Naive thymus-derived CD4-positive, alpha-beta T cell (primary cell): ENCODE measurements around the gene FBL. TPM values are rescaled to one million over a fixed set of nuclear protein-coding genes. Genes with fewer than 3 reads are reported as not detected.
A peak's percentile ranks its signal among the peaks of the same experiment; 100 is the strongest.

Experiments
- ATAC-seq: fragments of 150-1000 bp; cut with Tn5 transposase; 2 replicates; pipeline ENCODE4 v1.10.0; 2021; ENCODE audit warnings: mild to moderate bottlenecking, moderate library complexity
- CTCF ChIA-PET: fragments of 350-600 bp; sonication (Branson Sonifier 250); formaldehyde crosslinking; loops from one replicate; lab custom pipeline; 2021; ENCODE audit warnings: antibody characterized with exemption; lab: Charles Lee
- POLR2A ChIA-PET: fragments of 350-600 bp; sonication (Branson Sonifier 250); formaldehyde crosslinking; loops from one replicate; lab custom pipeline; 2021; ENCODE audit warnings: antibody characterized with exemption, inconsistent platforms; lab: Charles Lee
- DNase-seq, 9 donors: peaks; one replicate each; pipeline versions ENCODE4 v3.0.0 to v3.0.0-alpha.2; 2020 to 2022; ENCODE audit warnings: mixed read lengths in 1 of 9
- H3K27ac ChIP-seq: one replicate; pipeline ENCODE4 v1.7.0; 2013; ENCODE audit warnings: mild to moderate bottlenecking, low read depth, low read length, moderate library complexity
- H3K27me3 ChIP-seq, 2 donors: one replicate each; pipeline ENCODE4 v1.7.0; 2013; ENCODE audit warnings: low read length in 2 of 2, mild to moderate bottlenecking in 2 of 2, moderate library complexity in 2 of 2; ENCODE audit not compliant: control insufficient read depth in 2 of 2, insufficient read depth in 2 of 2
- H3K36me3 ChIP-seq, 3 experiments: 1 replicate in 2 of 3; 2 replicates in 1 of 3; pipeline ENCODE4 v1.7.0; 2013; ENCODE audit warnings: low read length in 3 of 3, mild to moderate bottlenecking in 3 of 3, moderate library complexity in 1 of 3; ENCODE audit not compliant: insufficient read depth in 3 of 3, control insufficient read depth in 2 of 3
- H3K4me1 ChIP-seq, 2 donors: one replicate each; pipeline ENCODE4 v1.7.0; 2013; ENCODE audit warnings: low read length in 2 of 2, mild to moderate bottlenecking in 2 of 2, moderate library complexity in 1 of 2; ENCODE audit not compliant: control insufficient read depth in 2 of 2, insufficient read depth in 2 of 2
- H3K4me3 ChIP-seq: 2 replicates; pipeline ENCODE4 v1.7.0; 2013; ENCODE audit warnings: mild to moderate bottlenecking, low read length
- H3K9me3 ChIP-seq, 3 experiments: 1 replicate in 2 of 3; 2 replicates in 1 of 3; pipeline ENCODE4 v1.7.0; 2013; ENCODE audit warnings: low read length in 3 of 3; ENCODE audit not compliant: control insufficient read depth in 2 of 3
- H3K27ac Mint-ChIP-seq, 9 donors: one replicate each; pipeline ENCODE4 v1.8.0; 2020 to 2022; ENCODE audit warnings: mixed read lengths in 9 of 9, mild to moderate bottlenecking in 8 of 9, moderate library complexity in 5 of 9, inconsistent platforms in 2 of 9
- H3K27me3 Mint-ChIP-seq, 5 donors: one replicate each; pipeline ENCODE4 v1.8.0; 2021 to 2022; ENCODE audit warnings: mixed read lengths in 5 of 5, mild to moderate bottlenecking in 1 of 5
- H3K36me3 Mint-ChIP-seq, 5 donors: one replicate each; pipeline ENCODE4 v1.8.0; 2020 to 2022; ENCODE audit warnings: mixed read lengths in 5 of 5, mild to moderate bottlenecking in 3 of 5, inconsistent platforms in 1 of 5
- H3K4me1 Mint-ChIP-seq, 7 donors: one replicate each; pipeline ENCODE4 v1.8.0; 2020 to 2022; ENCODE audit warnings: mixed read lengths in 7 of 7, mild to moderate bottlenecking in 3 of 7, inconsistent platforms in 1 of 7
- H3K4me3 Mint-ChIP-seq, 10 donors: one replicate each; pipeline ENCODE4 v1.8.0; 2020 to 2022; ENCODE audit warnings: mild to moderate bottlenecking in 10 of 10, mixed read lengths in 10 of 10, moderate library complexity in 6 of 10, inconsistent platforms in 2 of 10
- H3K9me3 Mint-ChIP-seq, 11 donors: one replicate each; pipeline ENCODE4 v1.8.0; 2020 to 2022; ENCODE audit warnings: mixed read lengths in 11 of 11, mild to moderate bottlenecking in 4 of 11, inconsistent platforms in 1 of 11, moderate library complexity in 1 of 11
- intact Hi-C, 2 donors: fragments of 100-400 bp; cut with micrococcal nuclease; formaldehyde crosslinking; loops; one replicate each; pipeline ENCODE4 v1.15.1; 2023
- polyA plus RNA-seq, 2 donors: library from polyadenylated mRNA; unstranded; fragments of 300-500 nt; fragmentation: Illumina TruSeq; gene quantifications; one replicate each; pipeline ENCODE4 v1.2.3, GENCODE V29; 2021
- total RNA-seq, 6 experiments: library from RNA in 5 of 6; stranded (reverse) in 5 of 6; gene quantifications; 1 replicate in 5 of 6; 2 replicates in 1 of 6; pipeline ENCODE4 v1.2.3 and lab custom pipeline; 2021 to 2026

FBL gene
- total and polyA plus RNA-seq, 7 experiments from 2014 or later = 222 to 387 (median 359) TPM

DNA sequence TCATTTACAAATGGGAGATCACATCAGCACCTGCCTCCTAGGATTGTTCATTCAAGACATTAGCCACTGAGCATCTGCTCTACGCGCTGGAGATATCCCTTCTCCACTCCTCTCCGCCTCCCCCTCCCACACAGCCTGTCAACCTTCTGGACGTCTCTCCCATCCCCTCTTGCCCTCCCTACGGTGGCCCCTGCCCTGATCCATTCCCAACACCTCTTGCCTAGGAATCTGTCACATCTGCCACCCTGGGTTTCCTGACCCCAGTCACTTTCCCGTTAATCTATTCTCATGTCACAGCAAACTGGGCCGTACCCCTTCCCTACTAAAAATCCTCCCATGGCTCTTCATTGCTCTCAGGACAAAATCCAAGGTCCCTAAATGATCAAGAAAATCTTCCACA, 22.5 kb downstream of the FBL start:
- intact Hi-C loops = loop anchor here (1.0 to 2.0 kb wide), 8 partner anchors 10 to 367 kb away; partner anchors contain the start of genes FBL (in 2 of the 2), MAP3K10 (in 2 of the 2), ZNF546 (in 2 of the 2) and DYRK1B (in 1 of the 2)

DNA sequence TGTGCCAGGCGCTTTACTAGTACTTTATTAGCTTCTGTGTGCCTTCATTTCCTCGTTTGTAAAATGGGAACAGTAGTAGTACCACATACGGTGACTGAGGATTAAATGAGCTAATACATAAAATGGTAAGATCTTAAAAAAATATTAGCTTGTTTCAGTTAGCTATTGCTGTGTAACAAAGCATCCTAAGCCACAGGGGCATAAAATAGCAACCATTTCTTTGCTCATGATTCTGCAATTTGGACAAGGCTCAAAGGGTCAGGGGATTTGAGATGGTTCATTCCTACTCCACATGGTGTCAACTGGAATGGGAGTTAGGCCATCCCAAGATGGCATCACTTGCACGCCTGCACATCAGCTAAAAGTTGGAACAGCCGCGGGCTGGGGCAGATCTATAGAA, 25.5 kb downstream of the FBL start:
- POLR2A ChIA-PET = interaction anchor here (0.7 to 1.5 kb wide), 4 partner anchors 13 to 77 kb away, joined by 3 to 4 read pairs (median 4); partner anchors contain the start of gene DYRK1B

More for the DNA sequence above, 22.5 kb downstream of the FBL start:
- Histone ChIP-seq H3K4me3 (peak overlapping the region; percentile 85), H3K4me1 (peaks cover 14 to 16% of the 10 kb centered on the region in 2 donors), H3K27me3 (no peaks in the 10 kb centered on the region), H3K9me3 (no peaks in the 10 kb centered on the region), H3K36me3 (peaks cover 0 to 25% (median 0%) of the 10 kb centered on the region in 3 experiments), H3K27ac (peak overlapping the region; percentile 72)
- no peaks in the 10 kb centered on the region for H3K27me3 Mint-ChIP-seq
- peaks cover 0 to 20% (median 13%) of the 10 kb centered on the region in 5 donors for H3K36me3 Mint-ChIP-seq
- H3K4me3 Mint-ChIP-seq = no peak overlapping the region
- ATAC-seq (no peak), DNase-seq (no peak)
- no peaks in the 10 kb centered on the region for H3K9me3 Mint-ChIP-seq
- H3K27ac Mint-ChIP-seq = no peak overlapping the region
- CTCF ChIA-PET = interaction anchor here (0.6 kb wide), 1 partner anchor 118 kb away, joined by 3 read pairs; no protein-coding TSS in a partner anchor
- H3K4me1 Mint-ChIP-seq = peaks cover 0 to 24% (median 17%) of the 10 kb centered on the region in 7 donors
- POLR2A ChIA-PET = interaction anchor here (1.0 to 2.7 kb wide), 2 partner anchors 10 to 23 kb away, joined by 4 to 23 read pairs; partner anchors contain the start of genes DYRK1B and FBL

DNA sequence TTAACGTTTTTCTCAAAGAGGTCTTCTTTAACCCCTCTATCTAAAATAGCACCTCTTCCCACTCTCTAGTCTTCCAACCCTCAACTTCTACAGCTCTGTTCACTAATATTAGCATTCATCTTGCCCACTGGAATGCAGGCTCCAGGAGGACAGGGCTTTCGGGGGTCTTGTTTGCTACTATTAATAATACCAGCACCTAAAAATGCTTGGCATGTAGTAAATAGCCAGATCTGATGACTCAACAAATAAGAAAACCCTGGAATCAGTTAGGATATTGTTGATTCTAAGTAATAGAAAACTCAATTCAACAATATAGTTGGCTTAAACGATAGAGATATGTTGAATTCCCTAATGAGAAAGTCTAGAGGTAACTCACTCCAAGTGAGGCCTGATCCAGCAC, 26.4 kb downstream of the FBL start:
- Histone ChIP-seq H3K36me3 (peaks cover 0 to 15% (median 4%) of the 10 kb centered on the region in 3 experiments), H3K27ac (no peak overlapping the region), H3K4me3 (no peak overlapping the region), H3K4me1 (peaks cover 7 to 11% of the 10 kb centered on the region in 2 donors), H3K9me3 (no peaks in the 10 kb centered on the region), H3K27me3 (no peaks in the 10 kb centered on the region)
- Mint-ChIP-seq H3K4me1 (peaks cover 0 to 38% (median 14%) of the 10 kb centered on the region in 7 donors), H3K4me3 (peak overlapping the region in 1 of 10 donors; percentile 11), H3K27me3 (no peaks in the 10 kb centered on the region), H3K9me3 (no peaks in the 10 kb centered on the region), H3K27ac (no peak overlapping the region), H3K36me3 (peaks cover 0 to 29% (median 12%) of the 10 kb centered on the region in 5 donors)
- intact Hi-C loops = no loop called here
- ChIA-PET POLR2A (interaction anchor here (1.5 kb wide), 1 partner anchor 14 kb away, joined by 4 read pairs; the partner anchor contains the start of gene DYRK1B), CTCF (interaction anchor here (1.7 kb wide), 1 partner anchor 24 kb away, joined by 8 read pairs; no protein-coding TSS in a partner anchor)
- no peak for ATAC-seq
- no peak for DNase-seq

More for the DNA sequence above, 25.5 kb downstream of the FBL start:
- peaks cover 0 to 28% (median 12%) of the 10 kb centered on the region in 5 donors for H3K36me3 Mint-ChIP-seq
- H3K27ac ChIP-seq = no peak overlapping the region
- no peak for ATAC-seq
- no peaks in the 10 kb centered on the region for H3K27me3 ChIP-seq
- CTCF ChIA-PET = interaction anchor here (0.6 to 1.7 kb wide), 3 partner anchors 23 to 52 kb away, joined by 3 to 8 read pairs (median 3); no protein-coding TSS in a partner anchor
- no peak for DNase-seq
- intact Hi-C loops = no loop called here
- no peaks in the 10 kb centered on the region for H3K27me3 Mint-ChIP-seq
- peaks cover 0 to 37% (median 19%) of the 10 kb centered on the region in 7 donors for H3K4me1 Mint-ChIP-seq
- no peak overlapping the region for H3K4me3 ChIP-seq
- H3K9me3 Mint-ChIP-seq = no peaks in the 10 kb centered on the region
- peaks cover 0 to 18% (median 4%) of the 10 kb centered on the region in 3 experiments for H3K36me3 ChIP-seq
- H3K4me1 ChIP-seq = peaks cover 10 to 14% of the 10 kb centered on the region in 2 donors
- H3K9me3 ChIP-seq = no peaks in the 10 kb centered on the region
- H3K4me3 Mint-ChIP-seq = no peak overlapping the region
- no peak overlapping the region for H3K27ac Mint-ChIP-seq

DNA sequence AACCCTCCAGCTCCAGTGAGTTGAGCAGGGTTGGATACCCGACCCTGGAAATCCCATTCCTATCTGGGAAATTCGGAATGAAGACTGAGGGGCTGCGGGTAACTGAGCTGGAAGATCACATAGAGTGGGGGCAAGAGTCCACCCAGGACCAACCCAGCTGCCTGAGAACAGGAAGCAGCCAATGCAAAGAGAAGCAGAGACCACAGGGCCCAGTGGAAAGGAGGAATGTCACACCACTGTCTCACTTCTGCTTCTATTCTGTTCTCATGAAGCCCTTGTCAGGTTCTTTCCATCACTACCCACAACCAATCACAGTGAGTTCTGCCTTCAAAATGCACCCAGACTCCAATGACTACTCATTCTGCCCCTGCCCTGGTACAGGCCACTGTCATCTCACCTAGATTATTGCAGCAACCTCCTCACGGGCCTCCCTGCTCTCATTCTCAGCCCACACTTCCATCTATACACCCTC, 27.5 kb downstream of the FBL start:
- Histone ChIP-seq H3K4me1 (peaks cover 2 to 6% of the 10 kb centered on the region in 2 donors), H3K4me3 (no peak overlapping the region), H3K36me3 (peaks cover 0 to 15% (median 4%) of the 10 kb centered on the region in 3 experiments), H3K9me3 (no peaks in the 10 kb centered on the region), H3K27ac (no peak overlapping the region), H3K27me3 (no peaks in the 10 kb centered on the region)
- ChIA-PET CTCF (no interaction called here), POLR2A (no interaction called here)
- ATAC-seq (no peak), DNase-seq (no peak)
- H3K27me3 Mint-ChIP-seq = no peaks in the 10 kb centered on the region
- peak overlapping the region in 1 of 10 donors; percentile 19 for H3K4me3 Mint-ChIP-seq
- intact Hi-C loops = no loop called here
- peak overlapping the region in 1 of 9 donors; percentile 6 for H3K27ac Mint-ChIP-seq
- peaks cover 0 to 38% (median 14%) of the 10 kb centered on the region in 7 donors for H3K4me1 Mint-ChIP-seq
- peaks cover 0 to 30% (median 12%) of the 10 kb centered on the region in 5 donors for H3K36me3 Mint-ChIP-seq
- H3K9me3 Mint-ChIP-seq = no peaks in the 10 kb centered on the region

DNA sequence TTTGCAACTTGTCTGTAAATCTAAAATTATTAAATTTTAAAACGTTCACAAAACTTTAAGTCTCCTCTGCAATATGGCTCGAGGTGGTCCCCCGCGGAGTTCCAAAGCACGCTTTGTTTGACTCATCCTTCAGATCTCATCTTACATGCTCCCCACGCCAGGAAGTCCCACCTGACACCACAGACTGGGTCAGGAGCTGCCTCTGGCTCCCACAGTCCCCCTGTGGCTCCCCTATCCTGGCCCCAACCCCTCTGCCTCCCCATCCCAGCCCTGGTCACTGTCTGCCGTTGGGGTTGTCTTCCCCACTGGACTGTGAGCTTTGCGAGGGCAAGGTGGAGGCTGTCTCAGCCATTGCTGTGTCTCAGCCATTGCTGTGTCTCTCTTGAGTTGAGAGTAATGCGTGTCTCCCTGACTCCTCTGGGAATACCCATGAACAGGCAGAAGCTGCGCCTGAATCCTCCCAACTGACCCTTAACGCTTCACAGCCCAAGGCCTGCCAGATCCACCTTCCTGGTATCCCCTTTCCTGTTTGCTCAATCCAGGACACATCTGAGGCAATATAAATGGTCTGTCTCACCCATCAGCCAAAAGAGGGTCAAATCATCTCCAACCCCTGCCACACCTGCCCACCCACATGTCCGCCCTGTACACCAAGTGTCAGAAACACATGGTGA, 28.2 kb downstream of the FBL start:
- intact Hi-C loops = no loop called here
- DNase-seq = no peak
- H3K4me1 Mint-ChIP-seq = peaks cover 0 to 38% (median 14%) of the 10 kb centered on the region in 7 donors
- Histone ChIP-seq H3K27me3 (no peaks in the 10 kb centered on the region), H3K36me3 (peaks cover 0 to 15% (median 4%) of the 10 kb centered on the region in 3 experiments), H3K9me3 (no peaks in the 10 kb centered on the region), H3K4me3 (no peak overlapping the region), H3K27ac (no peak overlapping the region), H3K4me1 (no peaks in the 10 kb centered on the region)
- peaks cover 0 to 33% (median 12%) of the 10 kb centered on the region in 5 donors for H3K36me3 Mint-ChIP-seq
- H3K27me3 Mint-ChIP-seq = no peaks in the 10 kb centered on the region
- no peak for ATAC-seq
- ChIA-PET CTCF (no interaction called here), POLR2A (no interaction called here)
- peak overlapping the region in 1 of 10 donors; percentile 19 for H3K4me3 Mint-ChIP-seq
- H3K9me3 Mint-ChIP-seq = no peaks in the 10 kb centered on the region
- H3K27ac Mint-ChIP-seq = peak overlapping the region in 1 of 9 donors; percentile 6

DNA sequence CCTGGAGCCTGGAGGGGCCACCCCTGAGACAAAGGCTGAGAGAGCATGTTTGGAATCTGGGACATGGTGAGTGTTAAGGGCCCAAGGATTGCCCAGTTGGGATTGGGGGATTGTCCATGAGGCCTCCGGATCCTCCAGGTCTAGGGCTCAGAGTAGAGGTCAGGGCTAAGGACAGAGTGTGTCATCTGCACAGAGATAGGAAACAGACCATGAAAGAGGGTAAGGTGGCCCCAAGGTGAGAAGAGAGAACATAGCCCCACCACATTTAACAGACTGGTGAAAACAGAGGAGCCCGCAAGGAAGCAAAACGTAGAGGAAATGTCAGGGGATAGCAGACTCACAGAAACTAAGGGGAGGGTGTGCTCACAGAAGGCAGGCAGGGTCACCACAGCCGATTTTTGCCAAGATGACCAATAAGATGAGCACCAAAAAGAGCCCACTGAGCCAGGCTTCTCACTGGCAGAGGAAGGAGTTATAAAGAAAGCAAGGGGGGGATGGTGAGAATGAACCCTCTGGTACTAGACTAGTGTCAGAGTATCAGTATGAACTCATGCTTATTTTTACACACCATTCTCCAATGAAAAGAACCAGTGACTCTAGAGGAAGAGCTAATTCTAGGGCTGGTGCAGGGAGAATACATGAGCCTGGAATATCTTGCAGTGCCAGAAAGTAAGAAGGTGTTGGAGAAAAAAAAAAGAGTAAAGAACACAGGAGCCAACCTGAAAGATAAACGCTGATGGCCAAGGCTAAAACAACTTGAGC, 29.7 kb downstream of the FBL start:
- no peaks in the 10 kb centered on the region for H3K27me3 ChIP-seq
- H3K27ac ChIP-seq = no peak overlapping the region
- H3K9me3 ChIP-seq = no peaks in the 10 kb centered on the region
- H3K4me3 ChIP-seq = no peak overlapping the region
- Mint-ChIP-seq H3K36me3 (peaks cover 0 to 37% (median 12%) of the 10 kb centered on the region in 5 donors), H3K4me3 (no peak overlapping the region), H3K27me3 (no peaks in the 10 kb centered on the region), H3K27ac (peak overlapping the region in 2 of 9 donors; percentile 23 to 73), H3K9me3 (no peaks in the 10 kb centered on the region), H3K4me1 (peaks cover 0 to 39% (median 14%) of the 10 kb centered on the region in 7 donors)
- ATAC-seq (no peak), DNase-seq (no peak)
- ChIA-PET POLR2A (interaction anchor here (1.0 kb wide), 1 partner anchor 8 kb away, joined by 3 read pairs; no protein-coding TSS in a partner anchor), CTCF (no interaction called here)
- H3K4me1 ChIP-seq = no peaks in the 10 kb centered on the region
- intact Hi-C loops = no loop called here
- H3K36me3 ChIP-seq = peaks cover 0 to 15% (median 4%) of the 10 kb centered on the region in 3 experiments
